ENCODE data around the gene FBXW7.

FBXW7 gene

DNA sequence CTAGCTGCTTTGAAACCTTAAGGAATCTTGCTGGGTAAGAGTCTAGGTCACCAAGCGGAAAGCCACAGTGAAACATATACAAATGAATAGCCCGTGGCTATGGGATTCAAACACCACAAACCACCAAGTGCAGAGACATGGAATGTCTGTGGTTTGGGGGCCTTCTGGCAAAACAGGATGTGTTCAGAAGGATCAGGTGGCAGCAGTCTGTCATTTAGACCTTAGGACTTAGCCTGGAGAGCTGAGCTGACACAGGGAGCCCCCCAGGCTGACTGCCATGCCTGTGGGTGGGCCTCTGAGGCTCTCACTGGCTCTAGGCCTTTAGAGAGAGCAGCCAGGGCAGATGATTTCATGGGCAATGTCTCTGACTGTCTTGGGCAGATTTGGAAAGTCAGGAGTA, 225.6 kb downstream of the FBXW7 start:
- no peaks in the 10 kb centered on the region for H3K9me3 ChIP-seq (ENCODE audit: low read length)
- H3K27me3 ChIP-seq (ENCODE audit: control insufficient read depth in 1 of 2, insufficient read depth in 2 of 2, low read length in 2 of 2), result no peaks in the 10 kb centered on the region
- no peak overlapping the region for H3K27ac ChIP-seq (ENCODE audit: low read depth, low read length)
- H3K4me1 ChIP-seq (ENCODE audit: insufficient read depth, low read length), result no peaks in the 10 kb centered on the region
- H3K4me3 ChIP-seq (ENCODE audit: low read depth in 1 of 2, low read length in 2 of 2), result no peak overlapping the region
- H3K9ac ChIP-seq (ENCODE audit: low read length), result no peak overlapping the region
- H3K36me3 ChIP-seq (ENCODE audit: insufficient read depth, low read length), result no peaks in the 10 kb centered on the region

DNA sequence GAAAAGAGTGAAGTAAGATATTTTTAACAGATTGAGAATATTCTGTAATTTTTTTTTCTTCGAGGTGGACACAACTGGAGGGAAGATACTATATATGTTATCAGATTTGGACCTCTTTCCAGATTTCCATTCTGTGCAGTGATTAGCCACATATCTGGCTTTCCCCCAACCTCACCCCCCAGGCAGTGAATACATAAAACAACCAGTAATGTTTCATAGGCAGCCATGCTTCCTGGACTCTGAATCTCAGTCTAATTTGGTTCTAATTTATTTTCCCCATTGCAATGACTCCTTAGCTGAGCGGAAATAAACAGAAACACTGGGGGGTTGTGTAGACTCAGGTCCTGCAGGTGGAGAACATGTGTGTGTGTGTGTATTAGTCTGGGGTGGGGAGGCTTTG, 226.5 kb downstream of the FBXW7 start:
- Histone ChIP-seq H3K9ac (ENCODE audit: low read length) (no peak overlapping the region), H3K27me3 (ENCODE audit: control insufficient read depth in 1 of 2, insufficient read depth in 2 of 2, low read length in 2 of 2) (no peaks in the 10 kb centered on the region), H3K36me3 (ENCODE audit: insufficient read depth, low read length) (no peaks in the 10 kb centered on the region), H3K27ac (ENCODE audit: low read depth, low read length) (no peak overlapping the region), H3K4me1 (ENCODE audit: insufficient read depth, low read length) (no peaks in the 10 kb centered on the region), H3K9me3 (ENCODE audit: low read length) (no peaks in the 10 kb centered on the region), H3K4me3 (ENCODE audit: low read depth in 1 of 2, low read length in 2 of 2) (no peak overlapping the region)

DNA sequence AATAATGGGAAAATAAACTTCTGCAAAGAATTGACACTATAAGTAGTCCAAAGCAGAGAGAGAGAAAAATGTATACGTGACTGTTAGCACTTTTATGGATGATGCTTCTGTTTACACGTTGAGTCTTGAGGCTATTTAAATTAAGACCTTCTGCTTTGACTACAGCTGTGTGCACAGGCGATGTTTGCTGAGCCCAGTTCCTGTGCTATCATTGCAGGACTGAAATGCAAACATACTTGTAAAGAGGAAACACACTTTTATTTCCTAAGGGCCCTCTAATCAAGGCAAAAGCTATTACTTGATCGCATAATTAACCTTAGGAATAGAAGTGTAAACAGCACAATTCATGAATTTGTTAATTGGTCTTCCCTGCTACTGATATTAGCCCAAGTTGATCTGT, 226.9 kb downstream of the FBXW7 start:
- H3K4me3 ChIP-seq (ENCODE audit: low read depth in 1 of 2, low read length in 2 of 2), result no peak overlapping the region
- H3K4me1 ChIP-seq (ENCODE audit: insufficient read depth, low read length), result no peaks in the 10 kb centered on the region
- H3K9me3 ChIP-seq (ENCODE audit: low read length), result no peaks in the 10 kb centered on the region
- H3K27me3 ChIP-seq (ENCODE audit: control insufficient read depth in 1 of 2, insufficient read depth in 2 of 2, low read length in 2 of 2), result no peaks in the 10 kb centered on the region
- H3K27ac ChIP-seq (ENCODE audit: low read depth, low read length), result no peak overlapping the region
- H3K36me3 ChIP-seq (ENCODE audit: insufficient read depth, low read length), result no peaks in the 10 kb centered on the region
- no peak overlapping the region for H3K9ac ChIP-seq (ENCODE audit: low read length)

DNA sequence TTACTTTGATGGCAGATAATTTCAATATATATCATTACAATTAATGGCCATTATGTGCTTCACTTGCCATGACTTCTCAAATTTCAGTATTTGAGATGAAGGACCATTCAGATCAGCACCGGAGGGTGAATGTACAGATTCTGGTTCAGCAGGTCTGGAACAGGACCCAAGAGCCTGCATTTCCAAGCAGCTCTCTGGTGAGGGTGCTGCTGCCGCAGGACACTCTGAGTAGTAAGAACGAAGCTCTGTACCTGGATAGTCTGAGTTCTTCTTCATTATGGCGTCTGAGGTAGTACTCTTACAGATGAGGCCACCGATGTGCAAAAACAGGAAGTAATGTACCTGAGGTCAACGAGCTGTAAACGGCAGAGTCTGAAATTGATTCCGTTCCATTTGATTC, 228.2 kb downstream of the FBXW7 start:
- no peak overlapping the region for H3K27ac ChIP-seq (ENCODE audit: low read depth, low read length)
- H3K27me3 ChIP-seq (ENCODE audit: control insufficient read depth in 1 of 2, insufficient read depth in 2 of 2, low read length in 2 of 2), result no peaks in the 10 kb centered on the region
- H3K9me3 ChIP-seq (ENCODE audit: low read length), result no peaks in the 10 kb centered on the region
- H3K36me3 ChIP-seq (ENCODE audit: insufficient read depth, low read length), result no peaks in the 10 kb centered on the region
- no peaks in the 10 kb centered on the region for H3K4me1 ChIP-seq (ENCODE audit: insufficient read depth, low read length)
- H3K9ac ChIP-seq (ENCODE audit: low read length), result no peak overlapping the region
- no peak overlapping the region for H3K4me3 ChIP-seq (ENCODE audit: low read depth in 1 of 2, low read length in 2 of 2)

DNA sequence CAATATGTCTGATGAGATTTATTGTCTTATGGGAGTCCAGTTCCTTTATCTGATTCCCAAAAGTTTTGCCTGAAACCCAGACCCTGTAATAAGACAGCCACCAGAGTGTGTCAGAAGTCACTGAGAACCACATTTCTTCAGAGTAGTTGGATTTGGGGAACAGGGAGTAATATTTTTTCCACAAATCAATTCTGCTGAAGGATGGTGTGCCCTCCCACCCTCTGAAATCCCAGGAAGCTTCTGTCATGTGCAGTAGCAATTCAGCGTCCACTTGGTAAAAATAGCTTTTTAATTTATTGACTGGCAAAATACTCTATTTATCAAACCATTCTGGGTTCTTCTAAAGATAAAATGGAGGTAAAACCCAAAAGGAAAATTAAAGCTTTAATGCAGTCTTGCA, 229.4 kb downstream of the FBXW7 start:
- Histone ChIP-seq H3K36me3 (ENCODE audit: insufficient read depth, low read length) (no peaks in the 10 kb centered on the region), H3K27ac (ENCODE audit: low read depth, low read length) (no peak overlapping the region), H3K27me3 (ENCODE audit: control insufficient read depth in 1 of 2, insufficient read depth in 2 of 2, low read length in 2 of 2) (no peaks in the 10 kb centered on the region), H3K9ac (ENCODE audit: low read length) (no peak overlapping the region), H3K9me3 (ENCODE audit: low read length) (no peaks in the 10 kb centered on the region), H3K4me1 (ENCODE audit: insufficient read depth, low read length) (no peaks in the 10 kb centered on the region), H3K4me3 (ENCODE audit: low read depth in 1 of 2, low read length in 2 of 2) (no peak overlapping the region)

DNA sequence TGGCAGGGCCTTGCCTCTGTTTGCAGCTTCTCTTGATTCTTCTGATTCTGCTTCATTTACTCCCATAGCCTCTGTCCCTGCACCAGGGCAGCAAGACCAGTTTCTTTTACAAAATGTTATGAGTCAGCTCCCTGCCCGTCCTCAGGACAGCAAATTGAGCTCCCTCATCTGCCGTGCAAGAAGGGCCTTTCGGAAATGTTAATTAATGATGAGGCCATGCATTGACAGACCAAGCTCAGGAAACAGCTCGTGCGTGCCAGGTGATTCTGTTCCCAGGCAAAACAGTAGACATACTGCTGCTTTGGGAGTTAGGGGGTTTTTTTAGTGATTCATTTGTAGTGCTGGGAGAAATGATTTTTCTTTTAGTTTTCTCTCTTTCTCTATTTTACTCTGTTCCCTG, 231.7 kb downstream of the FBXW7 start:
- no peak overlapping the region for H3K27ac ChIP-seq (ENCODE audit: low read depth, low read length)
- H3K4me3 ChIP-seq (ENCODE audit: low read depth in 1 of 2, low read length in 2 of 2), result no peak overlapping the region
- H3K36me3 ChIP-seq (ENCODE audit: insufficient read depth, low read length), result no peaks in the 10 kb centered on the region
- no peaks in the 10 kb centered on the region for H3K9me3 ChIP-seq (ENCODE audit: low read length)
- H3K4me1 ChIP-seq (ENCODE audit: insufficient read depth, low read length), result no peaks in the 10 kb centered on the region
- H3K27me3 ChIP-seq (ENCODE audit: control insufficient read depth in 1 of 2, insufficient read depth in 2 of 2, low read length in 2 of 2), result no peaks in the 10 kb centered on the region
- H3K9ac ChIP-seq (ENCODE audit: low read length), result no peak overlapping the region

DNA sequence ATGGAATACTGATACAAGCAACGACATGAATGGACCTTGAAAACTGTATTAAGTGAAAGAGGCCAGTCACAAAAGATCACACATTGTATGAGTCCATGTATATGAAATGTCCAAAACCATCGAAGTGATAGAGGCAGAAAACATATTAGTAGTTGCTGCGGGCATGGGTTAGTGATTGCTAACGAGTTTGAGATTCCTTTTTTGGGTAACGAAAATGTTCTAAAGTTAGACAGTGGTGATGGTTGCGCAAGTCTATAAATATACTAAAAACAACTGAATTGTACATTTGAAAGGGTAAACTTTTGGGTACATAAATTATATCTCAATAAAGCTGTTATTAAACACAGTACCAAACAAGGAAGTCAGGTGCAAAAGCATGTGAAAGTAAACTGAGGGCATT, 234.5 kb downstream of the FBXW7 start:
- no peak overlapping the region for H3K27ac ChIP-seq (ENCODE audit: low read depth, low read length)
- no peaks in the 10 kb centered on the region for H3K36me3 ChIP-seq (ENCODE audit: insufficient read depth, low read length)
- H3K4me1 ChIP-seq (ENCODE audit: insufficient read depth, low read length), result no peaks in the 10 kb centered on the region
- H3K9me3 ChIP-seq (ENCODE audit: low read length), result no peaks in the 10 kb centered on the region
- no peak overlapping the region for H3K4me3 ChIP-seq (ENCODE audit: low read depth in 1 of 2, low read length in 2 of 2)
- H3K9ac ChIP-seq (ENCODE audit: low read length), result no peak overlapping the region
- no peaks in the 10 kb centered on the region for H3K27me3 ChIP-seq (ENCODE audit: control insufficient read depth in 1 of 2, insufficient read depth in 2 of 2, low read length in 2 of 2)

DNA sequence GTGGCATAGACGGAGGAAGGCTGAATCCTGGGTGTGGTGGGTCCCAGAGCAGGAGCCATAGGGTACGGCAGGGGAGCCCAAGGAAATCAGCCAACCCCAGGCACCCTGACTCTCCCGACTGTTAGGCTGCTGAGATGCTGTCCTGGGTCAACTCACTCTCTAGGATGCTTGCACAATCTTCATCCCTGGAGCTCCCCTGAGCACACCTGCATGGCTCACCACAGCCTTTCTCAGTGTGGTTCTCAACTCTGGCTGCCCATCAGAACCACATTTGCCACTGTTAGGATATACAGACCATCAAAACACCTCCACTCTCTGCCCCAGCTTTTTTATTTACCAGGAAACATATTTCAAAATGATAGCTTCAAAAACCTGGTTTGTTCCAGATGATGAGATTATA, 236.3 kb downstream of the FBXW7 start:
- Histone ChIP-seq H3K27ac (ENCODE audit: low read depth, low read length) (no peak overlapping the region), H3K4me3 (ENCODE audit: low read depth in 1 of 2, low read length in 2 of 2) (no peak overlapping the region), H3K4me1 (ENCODE audit: insufficient read depth, low read length) (no peaks in the 10 kb centered on the region), H3K27me3 (ENCODE audit: control insufficient read depth in 1 of 2, insufficient read depth in 2 of 2, low read length in 2 of 2) (no peaks in the 10 kb centered on the region), H3K9ac (ENCODE audit: low read length) (no peak overlapping the region), H3K36me3 (ENCODE audit: insufficient read depth, low read length) (no peaks in the 10 kb centered on the region), H3K9me3 (ENCODE audit: low read length) (no peaks in the 10 kb centered on the region)

DNA sequence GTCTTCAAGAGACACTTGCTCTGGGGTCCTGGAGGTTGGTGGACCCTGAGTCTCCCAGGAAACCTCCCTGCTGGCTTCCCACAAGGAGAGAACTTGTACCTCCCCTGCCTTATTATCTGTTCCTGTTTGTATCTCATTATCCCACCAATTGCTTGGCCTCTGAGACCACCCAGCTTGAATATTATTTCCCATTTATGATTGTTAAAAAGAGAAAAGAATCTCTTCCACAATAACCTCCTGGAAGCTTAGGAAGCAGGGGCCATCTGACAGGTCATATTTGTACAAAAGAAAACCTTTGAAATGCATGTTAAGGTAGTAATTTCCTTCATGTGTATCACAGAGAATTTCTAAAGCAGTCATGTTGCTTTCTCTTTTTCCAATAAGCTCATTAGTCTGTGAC, 239.5 kb downstream of the FBXW7 start:
- H3K4me3 ChIP-seq (ENCODE audit: low read depth in 1 of 2, low read length in 2 of 2), result no peak overlapping the region
- H3K27me3 ChIP-seq (ENCODE audit: control insufficient read depth in 1 of 2, insufficient read depth in 2 of 2, low read length in 2 of 2), result no peaks in the 10 kb centered on the region
- no peaks in the 10 kb centered on the region for H3K4me1 ChIP-seq (ENCODE audit: insufficient read depth, low read length)
- no peak overlapping the region for H3K9ac ChIP-seq (ENCODE audit: low read length)
- H3K27ac ChIP-seq (ENCODE audit: low read depth, low read length), result no peak overlapping the region
- no peaks in the 10 kb centered on the region for H3K36me3 ChIP-seq (ENCODE audit: insufficient read depth, low read length)
- no peaks in the 10 kb centered on the region for H3K9me3 ChIP-seq (ENCODE audit: low read length)

DNA sequence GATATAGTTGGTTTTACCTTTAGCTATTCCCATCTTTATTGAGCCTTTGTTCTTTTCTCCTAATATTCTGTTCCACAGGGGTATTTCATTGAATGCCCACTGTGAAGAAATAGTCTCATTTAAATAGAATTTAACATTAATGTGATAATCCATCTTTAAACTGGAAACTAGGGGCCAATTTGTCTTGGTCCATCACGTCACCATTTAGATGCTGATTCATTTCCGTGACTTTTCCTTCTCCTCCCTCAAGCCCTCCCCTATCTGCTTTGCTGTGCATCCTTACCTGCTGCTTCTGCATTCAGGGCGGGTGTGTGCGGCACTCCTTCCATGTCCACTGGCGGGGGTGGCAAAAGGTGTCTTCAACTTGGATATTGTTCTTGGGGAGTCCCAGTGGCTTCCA, 241.1 kb downstream of the FBXW7 start:
- H3K27me3 ChIP-seq (ENCODE audit: control insufficient read depth in 1 of 2, insufficient read depth in 2 of 2, low read length in 2 of 2), result no peaks in the 10 kb centered on the region
- no peaks in the 10 kb centered on the region for H3K9me3 ChIP-seq (ENCODE audit: low read length)
- no peak overlapping the region for H3K27ac ChIP-seq (ENCODE audit: low read depth, low read length)
- no peak overlapping the region for H3K9ac ChIP-seq (ENCODE audit: low read length)
- no peak overlapping the region for H3K4me3 ChIP-seq (ENCODE audit: low read depth in 1 of 2, low read length in 2 of 2)
- no peaks in the 10 kb centered on the region for H3K36me3 ChIP-seq (ENCODE audit: insufficient read depth, low read length)
- no peaks in the 10 kb centered on the region for H3K4me1 ChIP-seq (ENCODE audit: insufficient read depth, low read length)

DNA sequence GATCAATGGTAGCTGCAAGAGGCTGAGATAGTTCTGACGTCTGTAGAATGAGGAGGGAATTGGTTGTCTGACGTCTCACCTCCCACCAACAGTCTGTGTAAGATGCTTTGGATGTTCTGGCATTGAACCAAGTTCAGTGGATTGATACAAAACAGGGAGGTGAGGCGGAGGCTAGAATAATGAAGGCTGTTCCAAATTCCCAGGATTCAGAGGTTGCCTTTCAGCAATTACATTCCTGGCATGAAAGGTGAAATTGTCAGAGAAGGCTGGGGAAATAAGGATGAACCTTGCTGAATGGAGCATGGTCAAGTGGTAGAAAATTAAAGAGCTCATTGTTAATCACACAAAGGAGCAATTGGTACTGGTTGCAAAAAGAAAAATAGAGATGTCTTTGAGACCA, 241.6 kb downstream of the FBXW7 start:
- no peaks in the 10 kb centered on the region for H3K36me3 ChIP-seq (ENCODE audit: insufficient read depth, low read length)
- H3K27ac ChIP-seq (ENCODE audit: low read depth, low read length), result no peak overlapping the region
- H3K27me3 ChIP-seq (ENCODE audit: control insufficient read depth in 1 of 2, insufficient read depth in 2 of 2, low read length in 2 of 2), result no peaks in the 10 kb centered on the region
- no peaks in the 10 kb centered on the region for H3K4me1 ChIP-seq (ENCODE audit: insufficient read depth, low read length)
- H3K4me3 ChIP-seq (ENCODE audit: low read depth in 1 of 2, low read length in 2 of 2), result no peak overlapping the region
- H3K9ac ChIP-seq (ENCODE audit: low read length), result no peak overlapping the region
- no peaks in the 10 kb centered on the region for H3K9me3 ChIP-seq (ENCODE audit: low read length)

DNA sequence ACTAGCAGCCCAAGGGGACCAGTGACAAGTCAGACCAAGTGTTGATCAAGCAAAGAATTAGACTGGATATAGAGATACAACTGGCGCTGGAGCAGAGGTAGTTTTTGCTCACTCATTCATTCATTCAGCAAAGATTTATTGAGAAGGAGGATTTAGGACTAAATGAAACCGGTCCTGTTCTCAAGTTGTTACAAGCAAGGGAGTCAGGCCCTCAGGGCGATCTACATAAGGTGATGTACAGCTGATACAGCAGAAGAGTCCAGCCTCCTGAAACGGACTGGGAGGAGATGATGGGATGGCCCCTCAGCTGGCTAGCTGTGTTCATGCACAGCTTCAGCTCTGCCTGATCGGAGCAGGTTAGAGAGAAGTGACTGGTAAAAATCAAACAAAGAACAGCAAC, 242.4 kb downstream of the FBXW7 start:
- no peak overlapping the region for H3K27ac ChIP-seq (ENCODE audit: low read depth, low read length)
- no peaks in the 10 kb centered on the region for H3K36me3 ChIP-seq (ENCODE audit: insufficient read depth, low read length)
- no peaks in the 10 kb centered on the region for H3K9me3 ChIP-seq (ENCODE audit: low read length)
- no peak overlapping the region for H3K4me3 ChIP-seq (ENCODE audit: low read depth in 1 of 2, low read length in 2 of 2)
- no peak overlapping the region for H3K9ac ChIP-seq (ENCODE audit: low read length)
- H3K27me3 ChIP-seq (ENCODE audit: control insufficient read depth in 1 of 2, insufficient read depth in 2 of 2, low read length in 2 of 2), result no peaks in the 10 kb centered on the region
- H3K4me1 ChIP-seq (ENCODE audit: insufficient read depth, low read length), result no peaks in the 10 kb centered on the region
